Endothelial cell of umbilical vein (primary cell): ENCODE data around the gene SLC9A1. TPM values are rescaled to one million over a fixed set of nuclear protein-coding genes. Genes with fewer than 3 reads are reported as not detected.

Experiments used
- BruUV-seq: library from RNA; stranded (reverse); fragments of 400-500 nt; replicated peaks from 2 replicates; lab custom pipeline; 2021; lab: Mats Ljungman, UMichigan
- CTCF ChIA-PET: fragments of 300-600, 350-600 bp; sonication (Branson Sonifier 250); formaldehyde crosslinking; loops from one replicate; lab custom pipeline; 2021; ENCODE audit warnings: antibody characterized with exemption, inconsistent platforms; lab: Charles Lee
- POLR2A ChIA-PET: fragments of 300-600, 350-600 bp; sonication (Branson Sonifier 250); formaldehyde crosslinking; loops from one replicate; lab custom pipeline; 2021; ENCODE audit warnings: antibody characterized with exemption, inconsistent platforms; lab: Charles Lee
- DNase-seq: peaks from one replicate; pipeline ENCODE4 v3.0.0-alpha.2; 2011; ENCODE audit warnings: low read depth, low spot score
- FAIRE-seq: peaks from 2 replicates; lab custom pipeline; 2011; peaks lifted over from hg19 to GRCh38; lab: Jason Lieb, UNC
- H2AFZ ChIP-seq: 2 replicates; pipeline ENCODE4 v1.6.0; 2012; ENCODE audit warnings: low read depth, low read length, control low read depth, inconsistent platforms
- H3K27ac ChIP-seq: 2 replicates; pipeline ENCODE4 v1.5.1; 2011; ENCODE audit warnings: low read depth, mild to moderate bottlenecking, control low read depth, low read length, moderate library complexity; ENCODE audit not compliant: insufficient read depth
- H3K27me3 ChIP-seq, 2 experiments: 2 replicates each; pipeline versions ENCODE4 v1.6.0 to v1.6.1; 2011; ENCODE audit warnings: low read length in 2 of 2, mixed read lengths in 1 of 2; ENCODE audit not compliant: control insufficient read depth in 2 of 2, insufficient read depth in 2 of 2
- H3K36me3 ChIP-seq, 2 experiments: 2 replicates in 1 of 2; 3 replicates in 1 of 2; pipeline ENCODE4 v1.5.1; 2011; ENCODE audit warnings: low read length in 2 of 2, mild to moderate bottlenecking in 1 of 2, moderate library complexity in 1 of 2; ENCODE audit not compliant: control insufficient read depth in 2 of 2, insufficient read depth in 2 of 2; ENCODE audit errors: extremely low read depth in 1 of 2
- H3K4me1 ChIP-seq: 3 replicates; pipeline ENCODE4 v1.5.1; 2011; ENCODE audit warnings: mild to moderate bottlenecking, low read length; ENCODE audit not compliant: control insufficient read depth, insufficient read depth; ENCODE audit errors: extremely low read depth
- H3K4me2 ChIP-seq: 2 replicates; pipeline ENCODE4 v1.6.1; 2011; ENCODE audit warnings: low read length, control low read depth, mixed read lengths; ENCODE audit not compliant: insufficient read depth
- H3K4me3 ChIP-seq, 3 experiments: fragments of 200-600 bp in 1 of 3; sonication (generic), shearing (Covaris generic) in 1 of 3; replicated peaks in 1 of 3; 2 replicates each; pipeline ENCODE4 v1.5.1; 2011 to 2016; ENCODE audit warnings: control low read depth in 3 of 3, low read length in 3 of 3, mild to moderate bottlenecking in 2 of 3, inconsistent platforms in 1 of 3, low read depth in 1 of 3, moderate library complexity in 1 of 3; ENCODE audit not compliant: insufficient read depth in 1 of 3
- H3K79me2 ChIP-seq: 2 replicates; pipeline ENCODE4 v1.6.0; 2012; ENCODE audit warnings: low read length, inconsistent platforms; ENCODE audit not compliant: control insufficient read depth, insufficient read depth
- H3K9ac ChIP-seq: replicated peaks from 2 replicates; pipeline ENCODE3; 2011; ENCODE audit warnings: low read length, control low read depth; ENCODE audit not compliant: insufficient read depth; ENCODE audit errors: extremely low read depth
- H3K9me1 ChIP-seq: replicated peaks from 3 replicates; pipeline ENCODE4 v1.6.0; 2011; ENCODE audit warnings: mild to moderate bottlenecking, low read length; ENCODE audit not compliant: control insufficient read depth, insufficient read depth; ENCODE audit errors: extremely low read depth
- H3K9me3 ChIP-seq: replicated peaks from 2 replicates; pipeline ENCODE4 v1.5.1; 2012; ENCODE audit warnings: low read length, inconsistent platforms; ENCODE audit not compliant: control insufficient read depth, insufficient read depth
- H4K20me1 ChIP-seq: replicated peaks from 2 replicates; pipeline ENCODE3; 2011; ENCODE audit warnings: mild to moderate bottlenecking, low read length; ENCODE audit not compliant: control insufficient read depth, insufficient read depth; ENCODE audit errors: extremely low read depth
- CTCF ChIP-seq, 2 donors: IDR thresholded peaks; 1 replicate in 1 of 2; 2 replicates in 1 of 2; pipeline ENCODE4 v1.5.1; 2011; ENCODE audit warnings: low read length in 2 of 2, mild to moderate bottlenecking in 2 of 2, moderate library complexity in 2 of 2, control low read depth in 1 of 2, inconsistent platforms in 1 of 2, low read depth in 1 of 2; ENCODE audit not compliant: insufficient read depth in 1 of 2; ENCODE audit errors: extremely low read depth in 1 of 2
- EZH2 ChIP-seq: IDR thresholded peaks from 2 replicates; pipeline ENCODE4 v1.6.1; 2012; ENCODE audit warnings: borderline replicate concordance, low read depth, mild to moderate bottlenecking, moderate library complexity, low read length, inconsistent platforms; ENCODE audit not compliant: severe bottlenecking
- FOS ChIP-seq: IDR thresholded peaks from 2 replicates; pipeline ENCODE4 v1.6.1; 2011; ENCODE audit warnings: mild to moderate bottlenecking, low read length, moderate library complexity, borderline replicate concordance; ENCODE audit not compliant: insufficient read depth
- GATA2 ChIP-seq: IDR thresholded peaks from 2 replicates; pipeline ENCODE4 v1.7.0; 2011; ENCODE audit warnings: low read depth, mild to moderate bottlenecking, moderate library complexity, mixed read lengths, low read length; ENCODE audit not compliant: insufficient read length, insufficient read depth
- JUN ChIP-seq: IDR thresholded peaks from 2 replicates; pipeline ENCODE4 v1.6.1; 2011; ENCODE audit warnings: borderline replicate concordance, low read depth; ENCODE audit not compliant: insufficient read length, insufficient read depth
- MAX ChIP-seq: IDR thresholded peaks from 2 replicates; pipeline ENCODE4 v1.6.1; 2011; ENCODE audit not compliant: insufficient read depth, insufficient read length
- MYC ChIP-seq: IDR thresholded peaks from one replicate; pipeline ENCODE4 v1.6.1; 2011; ENCODE audit warnings: mild to moderate bottlenecking, low read depth, low read length
- POLR2A ChIP-seq: IDR thresholded peaks from 2 replicates; pipeline ENCODE4 v1.6.1; 2012; ENCODE audit warnings: low read depth, mild to moderate bottlenecking, control low read depth, low read length
- POLR2AphosphoS5 ChIP-seq: IDR thresholded peaks from 2 replicates; pipeline ENCODE4 v1.6.1; 2012; ENCODE audit warnings: low read depth, mild to moderate bottlenecking, control low read depth, low read length, moderate library complexity; ENCODE audit not compliant: insufficient read depth
- dilution Hi-C: fragments of 300-500 bp; cut with MboI; formaldehyde crosslinking; loops from one replicate; pipeline ENCODE4 v1.15.0; 2019; ENCODE audit warnings: low sequenced_read_pairs; ENCODE audit not compliant: extremely low pct_ligation_motif_present
- intact Hi-C: fragments of 100-400 bp; cut with micrococcal nuclease; formaldehyde crosslinking; loops from one replicate; pipeline ENCODE4 v1.10.0; 2022
- polyA plus RNA-seq, 4 experiments: library from polyadenylated mRNA; depleted of rRNA in 3 of 4; stranded (reverse) in 3 of 4; unstranded in 1 of 4; fragments of >200 nt; gene quantifications; 2 replicates each; pipeline versions ENCODE4 v1.2.1 to v1.2.3, GENCODE V29; 2011 to 2012; ENCODE audit warnings: missing spikeins in 1 of 4
- total RNA-seq: library from RNA; stranded (reverse); gene quantifications from 2 replicates; pipeline ENCODE4 v1.2.3, GENCODE V29; 2021

Gene SLC9A1
- total and polyA plus RNA-seq, 2 donors (not counting 3 experiments of a cell fraction or from before 2014, with no cell fraction given): 22.8 to 59.2 TPM

GRCh38 chr1:27100335-27101053, 54.4 kb downstream of the SLC9A1 start:
- Histone ChIP-seq H3K9ac (no peak overlapping the region), H3K9me3 (no peaks in the 10 kb centered on the region), H3K4me3 (no peak overlapping the region), H3K9me1 (no peaks in the 10 kb centered on the region), H2AFZ (no peak overlapping the region), H4K20me1 (no peaks in the 10 kb centered on the region), H3K36me3 (peaks cover 0 to 9% of the 10 kb centered on the region in 2 experiments), H3K4me2 (no peak overlapping the region), H3K27me3 (no peaks in the 10 kb centered on the region), H3K4me1 (no peaks in the 10 kb centered on the region), H3K27ac (no peak overlapping the region), H3K79me2 (no peaks in the 10 kb centered on the region)
- CTCF ChIA-PET: interaction anchor here (1.2 to 13.7 kb wide), 7 partner anchors 11 to 196 kb away, joined by 4 to 582 read pairs (median 25); partner anchors contain the start of genes SLC9A1 and TRNP1
- dilution Hi-C loops (no loop called here), intact Hi-C loops (no loop called here)
- FAIRE-seq (no peak), DNase-seq (no peak)
- POLR2A ChIA-PET: interaction anchor here (0.9 kb wide), 1 partner anchor 54 kb away, joined by 3 read pairs; the partner anchor contains the start of gene SLC9A1
- BruUV-seq: no TSS peak
- TF ChIP-seq GATA2: no peak
- TF ChIP-seq MYC: no peak
- no peak for TF ChIP-seq JUN
- TF ChIP-seq POLR2AphosphoS5: no peak
- no peak for TF ChIP-seq FOS
- no peak for TF ChIP-seq POLR2A
- TF ChIP-seq EZH2: no peak
- no peak for TF ChIP-seq CTCF (IDR thresholded peaks at IDR 0.05; ENCODE audit: extremely low read depth in 1 of 2, insufficient read depth in 1 of 2, low read depth in 1 of 2, low read length in 2 of 2)
- TF ChIP-seq MAX: no peak
